ENCODE results near the gene ITPA.

GRCh38 chr20:3237958-3238615, 28.8 kb downstream of the ITPA start:
- TF ChIP-seq CTCF (IDR thresholded peaks at IDR 0.05), result no peak
- TF ChIP-seq POLR2A (IDR thresholded peaks at IDR 0.05), result no peak

Data from body of pancreas (tissue), 4 donors.